ENCODE results near the gene G6PC2.

- TF ChIP-seq REST (IDR thresholded peaks at IDR 0.05; ENCODE audit: insufficient read depth in 1 of 2, low read depth in 2 of 2, low read length in 2 of 2) (no peak), TAF1 (IDR thresholded peaks at IDR 0.05; ENCODE audit: borderline replicate concordance, insufficient read depth, low read length) (no peak), POLR2AphosphoS5 (IDR thresholded peaks at IDR 0.05; ENCODE audit: low read depth, low read length) (no peak), FOXP2 (optimal IDR thresholded peaks at IDR 0.05; ENCODE audit: borderline replicate concordance, extremely low read depth, extremely low read length, insufficient read depth) (no peak), SIN3A (IDR thresholded peaks at IDR 0.05; ENCODE audit: borderline replicate concordance, insufficient read depth, low read length) (no peak)
Observed at GRCh38 chr2:168930242-168930641, 29.2 kb downstream of the G6PC2 start.
